ENCODE results near the gene CABLES2. TPM values are rescaled to one million over a fixed set of nuclear protein-coding genes. Genes with fewer than 3 reads are reported as not detected.

The CABLES2 gene
- total RNA-seq, 1 donor from 2014 or later, result 12.5 TPM

GRCh38 chr20:62401331-62401779 is 5.7 kb downstream of the CABLES2 start:
- peaks cover 13% of the 10 kb centered on the region for H3K4me1 Mint-ChIP-seq (ENCODE audit: low read depth)
- no peak overlapping the region for H3K4me3 Mint-ChIP-seq (ENCODE audit: low read depth)
- no peak overlapping the region for H3K27ac Mint-ChIP-seq
- no peaks in the 10 kb centered on the region for H3K27me3 Mint-ChIP-seq (ENCODE audit: low read depth)
- DNase-seq (ENCODE audit: low spot score), result no peak
- peaks cover 18% of the 10 kb centered on the region for H3K36me3 Mint-ChIP-seq (ENCODE audit: low read depth)
- peaks cover 10% of the 10 kb centered on the region for H3K9me3 Mint-ChIP-seq
- intact Hi-C loops (cut with micrococcal nuclease), result loop anchor here (10.0 kb wide), 1 partner anchor 213 kb away; no protein-coding TSS in a partner anchor

GRCh38 chr20:62400541-62400940 is 6.5 kb downstream of the CABLES2 start:
- Mint-ChIP-seq H3K4me1 (ENCODE audit: low read depth) (peaks cover 8% of the 10 kb centered on the region), H3K9me3 (peaks cover 10% of the 10 kb centered on the region), H3K27ac (no peak overlapping the region), H3K4me3 (ENCODE audit: low read depth) (no peak overlapping the region), H3K27me3 (ENCODE audit: low read depth) (no peaks in the 10 kb centered on the region), H3K36me3 (ENCODE audit: low read depth) (peaks cover 18% of the 10 kb centered on the region)
- no peak for DNase-seq (ENCODE audit: low spot score)
- intact Hi-C loops (cut with micrococcal nuclease), result loop anchor here (10.0 kb wide), 1 partner anchor 214 kb away; no protein-coding TSS in a partner anchor

GRCh38 chr20:62400021-62400420 is 7.1 kb downstream of the CABLES2 start:
- Mint-ChIP-seq H3K27ac (no peak overlapping the region), H3K9me3 (peaks cover 10% of the 10 kb centered on the region), H3K4me1 (ENCODE audit: low read depth) (peaks cover 3% of the 10 kb centered on the region), H3K27me3 (ENCODE audit: low read depth) (no peaks in the 10 kb centered on the region), H3K4me3 (ENCODE audit: low read depth) (no peak overlapping the region), H3K36me3 (ENCODE audit: low read depth) (peaks cover 18% of the 10 kb centered on the region)
- intact Hi-C loops (cut with micrococcal nuclease), result loop anchor here (10.0 kb wide), 1 partner anchor 215 kb away; no protein-coding TSS in a partner anchor
- no peak for DNase-seq (ENCODE audit: low spot score)

GRCh38 chr20:62398120-62398821 is 8.8 kb downstream of the CABLES2 start:
- intact Hi-C loops (cut with micrococcal nuclease), result no loop called here
- H3K4me1 Mint-ChIP-seq (ENCODE audit: low read depth), result no peaks in the 10 kb centered on the region
- H3K4me3 Mint-ChIP-seq (ENCODE audit: low read depth), result no peak overlapping the region
- H3K27me3 Mint-ChIP-seq (ENCODE audit: low read depth), result no peaks in the 10 kb centered on the region
- DNase-seq (ENCODE audit: low spot score), result no peak
- H3K27ac Mint-ChIP-seq, result no peak overlapping the region
- H3K36me3 Mint-ChIP-seq (ENCODE audit: low read depth), result peaks cover 18% of the 10 kb centered on the region
- H3K9me3 Mint-ChIP-seq, result peaks cover 10% of the 10 kb centered on the region

GRCh38 chr20:62396367-62397239 is 10.5 kb downstream of the CABLES2 start:
- Mint-ChIP-seq H3K36me3 (ENCODE audit: low read depth) (peaks cover 18% of the 10 kb centered on the region), H3K27ac (no peak overlapping the region), H3K4me3 (ENCODE audit: low read depth) (no peak overlapping the region), H3K4me1 (ENCODE audit: low read depth) (no peaks in the 10 kb centered on the region), H3K9me3 (peaks cover 10% of the 10 kb centered on the region), H3K27me3 (ENCODE audit: low read depth) (no peaks in the 10 kb centered on the region)
- intact Hi-C loops (cut with micrococcal nuclease), result no loop called here
- no peak for DNase-seq (ENCODE audit: low spot score)

- Mint-ChIP-seq H3K27ac (no peak overlapping the region), H3K4me1 (ENCODE audit: low read depth) (no peaks in the 10 kb centered on the region), H3K27me3 (ENCODE audit: low read depth) (no peaks in the 10 kb centered on the region), H3K9me3 (peaks cover 10% of the 10 kb centered on the region), H3K4me3 (ENCODE audit: low read depth) (no peak overlapping the region), H3K36me3 (ENCODE audit: low read depth) (peaks cover 20% of the 10 kb centered on the region)
- DNase-seq (ENCODE audit: low spot score), result no peak
- intact Hi-C loops (cut with micrococcal nuclease), result no loop called here
Measured at GRCh38 chr20:62395311-62396242, 11.5 kb downstream of the CABLES2 start.

- H3K27me3 Mint-ChIP-seq (ENCODE audit: low read depth), result no peaks in the 10 kb centered on the region
- H3K36me3 Mint-ChIP-seq (ENCODE audit: low read depth), result peaks cover 30% of the 10 kb centered on the region
- DNase-seq (ENCODE audit: low spot score), result no peak
- intact Hi-C loops (cut with micrococcal nuclease), result no loop called here
- peaks cover 10% of the 10 kb centered on the region for H3K9me3 Mint-ChIP-seq
- no peak overlapping the region for H3K27ac Mint-ChIP-seq
- no peaks in the 10 kb centered on the region for H3K4me1 Mint-ChIP-seq (ENCODE audit: low read depth)
- H3K4me3 Mint-ChIP-seq (ENCODE audit: low read depth), result no peak overlapping the region
Measured at GRCh38 chr20:62394248-62395245, 12.5 kb downstream of the CABLES2 start.

- H3K27ac Mint-ChIP-seq, result no peak overlapping the region
- no peak overlapping the region for H3K4me3 Mint-ChIP-seq (ENCODE audit: low read depth)
- H3K4me1 Mint-ChIP-seq (ENCODE audit: low read depth), result no peaks in the 10 kb centered on the region
- H3K36me3 Mint-ChIP-seq (ENCODE audit: low read depth), result peaks cover 37% of the 10 kb centered on the region
- no peaks in the 10 kb centered on the region for H3K27me3 Mint-ChIP-seq (ENCODE audit: low read depth)
- H3K9me3 Mint-ChIP-seq, result peaks cover 10% of the 10 kb centered on the region
- no peak for DNase-seq (ENCODE audit: low spot score)
- intact Hi-C loops (cut with micrococcal nuclease), result no loop called here
Measured at GRCh38 chr20:62393830-62394229, 13.3 kb downstream of the CABLES2 start.

- Mint-ChIP-seq H3K4me1 (ENCODE audit: low read depth) (peaks cover 2% of the 10 kb centered on the region), H3K36me3 (ENCODE audit: low read depth) (peaks cover 43% of the 10 kb centered on the region), H3K4me3 (ENCODE audit: low read depth) (no peak overlapping the region), H3K9me3 (peaks cover 10% of the 10 kb centered on the region), H3K27ac (no peak overlapping the region), H3K27me3 (ENCODE audit: low read depth) (no peaks in the 10 kb centered on the region)
- no peak for DNase-seq (ENCODE audit: low spot score)
- intact Hi-C loops (cut with micrococcal nuclease), result no loop called here
Measured at GRCh38 chr20:62393335-62393665, 13.8 kb downstream of the CABLES2 start.

GRCh38 chr20:62392621-62393334 is 14.3 kb downstream of the CABLES2 start:
- Mint-ChIP-seq H3K4me3 (ENCODE audit: low read depth) (no peak overlapping the region), H3K27ac (no peak overlapping the region), H3K4me1 (ENCODE audit: low read depth) (peaks cover 5% of the 10 kb centered on the region), H3K27me3 (ENCODE audit: low read depth) (no peaks in the 10 kb centered on the region), H3K36me3 (ENCODE audit: low read depth) (peaks cover 43% of the 10 kb centered on the region), H3K9me3 (peaks cover 5% of the 10 kb centered on the region)
- DNase-seq (ENCODE audit: low spot score), result no peak
- intact Hi-C loops (cut with micrococcal nuclease), result no loop called here

GRCh38 chr20:62392077-62392418 is 15.0 kb downstream of the CABLES2 start:
- H3K4me3 Mint-ChIP-seq (ENCODE audit: low read depth), result no peak overlapping the region
- peaks cover 6% of the 10 kb centered on the region for H3K4me1 Mint-ChIP-seq (ENCODE audit: low read depth)
- H3K36me3 Mint-ChIP-seq (ENCODE audit: low read depth), result peaks cover 43% of the 10 kb centered on the region
- H3K27ac Mint-ChIP-seq, result no peak overlapping the region
- DNase-seq (ENCODE audit: low spot score), result no peak
- H3K27me3 Mint-ChIP-seq (ENCODE audit: low read depth), result no peaks in the 10 kb centered on the region
- intact Hi-C loops (cut with micrococcal nuclease), result no loop called here
- H3K9me3 Mint-ChIP-seq, result no peaks in the 10 kb centered on the region
